Parathyroid adenoma (tissue), 2 donors: ENCODE data around the gene SHKBP1.

ENCODE experiments used
- H2AFZ ChIP-seq: fragments of 300-600 bp; sonication (generic); one replicate; pipeline ENCODE4 v1.7.0; 2017; ENCODE audit warnings: antibody characterized with exemption, mild to moderate bottlenecking
- H3K27ac ChIP-seq: fragments of 300-600 bp; sonication (generic); one replicate; pipeline ENCODE4 v1.7.0; 2017
- H3K27me3 ChIP-seq: fragments of 300-600 bp; sonication (generic); one replicate; pipeline ENCODE4 v1.7.0; 2017; ENCODE audit warnings: low read length; ENCODE audit not compliant: control insufficient read depth, insufficient read depth
- H3K36me3 ChIP-seq: fragments of 300-600 bp; sonication (generic); one replicate; pipeline ENCODE4 v1.7.0; 2017; ENCODE audit warnings: low read length; ENCODE audit not compliant: control insufficient read depth, insufficient read depth
- H3K4me1 ChIP-seq: fragments of 300-600 bp; sonication (generic); one replicate; pipeline ENCODE4 v1.7.0; 2017; ENCODE audit warnings: control low read depth
- H3K4me2 ChIP-seq: fragments of 300-600 bp; sonication (generic); one replicate; pipeline ENCODE4 v1.7.0; 2017; ENCODE audit warnings: low read length
- H3K4me3 ChIP-seq: fragments of 300-600 bp; sonication (generic); one replicate; pipeline ENCODE4 v1.7.0; 2017; ENCODE audit warnings: low read depth, low read length
- H3K79me2 ChIP-seq: fragments of 300-600 bp; sonication (generic); one replicate; pipeline ENCODE4 v1.7.0; 2017; ENCODE audit warnings: control low read depth
- H3K9ac ChIP-seq: fragments of 300-600 bp; sonication (generic); one replicate; pipeline ENCODE4 v1.7.0; 2017; ENCODE audit warnings: mild to moderate bottlenecking
- H3K9me3 ChIP-seq: fragments of 300-600 bp; sonication (generic); one replicate; pipeline ENCODE4 v1.7.0; 2017; ENCODE audit warnings: low read length; ENCODE audit not compliant: control insufficient read depth
- CTCF ChIP-seq: fragments of 300-600 bp; sonication (generic); IDR thresholded peaks from one replicate; pipeline ENCODE4 v1.7.0; 2017; ENCODE audit warnings: antibody characterized with exemption, mild to moderate bottlenecking
- donor health status: primary hyperparathyroidism.

Gene SHKBP1

GRCh38 chr19:40625406-40626120, 48.9 kb downstream of the SHKBP1 start:
- H3K79me2 ChIP-seq = no peaks in the 10 kb centered on the region
- no peaks in the 10 kb centered on the region for H3K27me3 ChIP-seq
- peaks cover 3% of the 10 kb centered on the region for H3K4me1 ChIP-seq
- H3K4me2 ChIP-seq = no peak overlapping the region
- no peak overlapping the region for H3K4me3 ChIP-seq
- H3K36me3 ChIP-seq = no peaks in the 10 kb centered on the region
- H3K9ac ChIP-seq = no peak overlapping the region
- TF ChIP-seq CTCF = no peak
- H2AFZ ChIP-seq = peak overlapping the region; percentile 2
- H3K9me3 ChIP-seq = no peaks in the 10 kb centered on the region
- H3K27ac ChIP-seq = no peak overlapping the region

GRCh38 chr19:40626918-40627317, 50.2 kb downstream of the SHKBP1 start:
- Histone ChIP-seq H3K9ac (no peak overlapping the region), H3K4me2 (no peak overlapping the region), H3K27ac (no peak overlapping the region), H3K4me3 (no peak overlapping the region), H3K79me2 (no peaks in the 10 kb centered on the region), H3K4me1 (peaks cover 3% of the 10 kb centered on the region), H3K27me3 (no peaks in the 10 kb centered on the region), H2AFZ (no peak overlapping the region), H3K9me3 (no peaks in the 10 kb centered on the region), H3K36me3 (no peaks in the 10 kb centered on the region)
- no peak for TF ChIP-seq CTCF

GRCh38 chr19:40627486-40628279, 51.0 kb downstream of the SHKBP1 start:
- Histone ChIP-seq H3K79me2 (no peaks in the 10 kb centered on the region), H3K4me2 (no peak overlapping the region), H3K9ac (no peak overlapping the region), H3K27me3 (no peaks in the 10 kb centered on the region), H3K4me3 (no peak overlapping the region), H3K9me3 (no peaks in the 10 kb centered on the region), H3K27ac (no peak overlapping the region), H3K4me1 (peaks cover 3% of the 10 kb centered on the region), H2AFZ (no peak overlapping the region), H3K36me3 (no peaks in the 10 kb centered on the region)
- TF ChIP-seq CTCF = no peak

- TF ChIP-seq CTCF = no peak
- H3K36me3 ChIP-seq = no peaks in the 10 kb centered on the region
Measured at GRCh38 chr19:40629346-40629745, 52.7 kb downstream of the SHKBP1 start.

More at GRCh38 chr19:40629346-40629745, 52.7 kb downstream of the SHKBP1 start:
- no peaks in the 10 kb centered on the region for H3K79me2 ChIP-seq
- no peak overlapping the region for H2AFZ ChIP-seq
- H3K27ac ChIP-seq = no peak overlapping the region
- no peak overlapping the region for H3K9ac ChIP-seq
- no peaks in the 10 kb centered on the region for H3K9me3 ChIP-seq
- no peak overlapping the region for H3K4me2 ChIP-seq
- peaks cover 3% of the 10 kb centered on the region for H3K4me1 ChIP-seq
- H3K4me3 ChIP-seq = no peak overlapping the region
- no peaks in the 10 kb centered on the region for H3K27me3 ChIP-seq
